Transverse colon (tissue), 4 donors: ENCODE results near the gene GPC6. TPM values are rescaled to one million over a fixed set of nuclear protein-coding genes. Genes with fewer than 3 reads are reported as not detected.

Experiments
- DNase-seq: peaks from one replicate; pipeline ENCODE4 v3.0.0-alpha.2; 2019
- H3K27ac ChIP-seq, 4 donors: fragments of 200-600 bp; sonication (generic); 2 replicates each; pipeline ENCODE4 v1.5.1; 2016 to 2018; ENCODE audit warnings: inconsistent platforms in 4 of 4
- H3K27me3 ChIP-seq: fragments of 200-600 bp; sonication (generic); 2 replicates; pipeline ENCODE4 v1.5.1; 2017; ENCODE audit warnings: inconsistent platforms
- H3K36me3 ChIP-seq, 4 donors: fragments of 200-600 bp; sonication (generic); 2 replicates each; pipeline ENCODE4 v1.5.1; 2017 to 2019; ENCODE audit warnings: inconsistent platforms in 4 of 4
- H3K4me1 ChIP-seq, 4 donors: fragments of 200-600 bp; sonication (generic); 2 replicates each; pipeline ENCODE4 v1.5.1; 2017 to 2020; ENCODE audit warnings: inconsistent platforms in 4 of 4
- H3K4me3 ChIP-seq, 4 donors: fragments of 200-600 bp; sonication (generic); 1 replicate in 1 of 4; 2 replicates in 3 of 4; pipeline versions ENCODE4 v1.5.1 to v1.6.1; 2017 to 2019; ENCODE audit warnings: inconsistent platforms in 4 of 4
- H3K9me3 ChIP-seq, 2 donors: fragments of 200-600 bp; sonication (generic); 2 replicates each; pipeline ENCODE4 v1.5.1; 2017 to 2019; ENCODE audit warnings: inconsistent platforms in 2 of 2
- CTCF ChIP-seq, 5 experiments: fragments of 200-600 bp in 3 of 5; fragments of 450-650 bp in 2 of 5; sonication (generic) in 3 of 5; IDR thresholded peaks; 1 replicate in 2 of 5; 2 replicates in 3 of 5; pipeline ENCODE4 v1.5.1; 2016 to 2017; ENCODE audit warnings: antibody characterized with exemption in 5 of 5, inconsistent platforms in 3 of 5, mild to moderate bottlenecking in 2 of 5, moderate library complexity in 1 of 5
- EP300 ChIP-seq: sonication (generic); formaldehyde crosslinking; IDR thresholded peaks from one replicate; pipeline ENCODE4 v1.6.1; 2017; ENCODE audit warnings: antibody characterized with exemption, low read depth
- POLR2A ChIP-seq: fragments of 450-650 bp; IDR thresholded peaks from one replicate; pipeline ENCODE4 v1.6.1; 2016; ENCODE audit warnings: antibody characterized with exemption, mild to moderate bottlenecking, moderate library complexity
- POLR2AphosphoS5 ChIP-seq, 3 donors: sonication (generic); formaldehyde crosslinking; IDR thresholded peaks; one replicate each; pipeline ENCODE4 v1.6.1; 2016; ENCODE audit warnings: antibody characterized with exemption in 3 of 3
- WGBS, 2 donors: methylation state at CpG; one replicate each; pipeline ENCODE4 v1.1.5; 2018; ENCODE audit warnings: low coverage in 1 of 2; 5-methylcytosine and 5-hydroxymethylcytosine counted together
- in situ Hi-C, 4 donors: fragments of 200-750 bp; cut with MboI; loops; one replicate each; pipeline versions ENCODE4 v1.15.0 to v1.15.1; 2017; ENCODE audit warnings: low sequenced_read_pairs in 3 of 4, low pct_ligation_motif_present in 1 of 4, low pct_unique_long_range_greater_than_20kb in 1 of 4
- intact Hi-C: fragments of 100-400 bp; cut with DNase I; formaldehyde crosslinking; loops from one replicate; pipeline ENCODE4 v1.15.1; 2023; ENCODE audit warnings: low total_unique reads
- total RNA-seq, 4 donors: library from RNA; depleted of rRNA; stranded (reverse); fragments of >200 nt; gene quantifications; one replicate each; pipeline ENCODE4 v1.1.0, GENCODE V29; 2016

The GPC6 gene
- total RNA-seq, 4 donors from 2014 or later: 0.75 to 5.7 (median 4.0) TPM

GRCh38 chr13:93256998-93257397, 30.4 kb downstream of the GPC6 start:
- H3K36me3 ChIP-seq: no peaks in the 10 kb centered on the region
- DNase-seq: no peak
- in situ Hi-C loops (no loop called here), intact Hi-C loops (no loop called here)
- H3K9me3 ChIP-seq: no peaks in the 10 kb centered on the region
- WGBS, 2 donors: 82 to 100% methylated on average over 1 to 2 of the region's 2 CpGs
- no peak overlapping the region for H3K4me3 ChIP-seq
- H3K4me1 ChIP-seq: peaks cover 0 to 3% (median 0%) of the 10 kb centered on the region in 4 donors
- H3K27ac ChIP-seq: no peak overlapping the region
- H3K27me3 ChIP-seq: no peaks in the 10 kb centered on the region
- no peak for TF ChIP-seq EP300
- TF ChIP-seq POLR2AphosphoS5 (IDR thresholded peaks at IDR 0.05): no peak

GRCh38 chr13:93259527-93260080, 33.0 kb downstream of the GPC6 start:
- Histone ChIP-seq H3K4me1 (no peaks in the 10 kb centered on the region), H3K27me3 (no peaks in the 10 kb centered on the region), H3K27ac (no peak overlapping the region), H3K9me3 (no peaks in the 10 kb centered on the region), H3K4me3 (no peak overlapping the region), H3K36me3 (no peaks in the 10 kb centered on the region)
- in situ Hi-C loops (no loop called here), intact Hi-C loops (no loop called here)
- DNase-seq: no peak
- TF ChIP-seq POLR2AphosphoS5 (IDR thresholded peaks at IDR 0.05) (no peak), EP300 (no peak), POLR2A (no peak), CTCF (IDR thresholded peaks at IDR 0.05) (no peak)

GRCh38 chr13:93260591-93260990, 34.0 kb downstream of the GPC6 start:
- H3K9me3 ChIP-seq: no peaks in the 10 kb centered on the region
- 79 to 93% methylated on average over 1 of the region's 1 CpG for WGBS, 2 donors
- no peak overlapping the region for H3K4me3 ChIP-seq
- H3K36me3 ChIP-seq: no peaks in the 10 kb centered on the region
- H3K27me3 ChIP-seq: no peaks in the 10 kb centered on the region
- H3K27ac ChIP-seq: no peak overlapping the region
- no peaks in the 10 kb centered on the region for H3K4me1 ChIP-seq
- no peak for DNase-seq
- no peak for TF ChIP-seq CTCF (IDR thresholded peaks at IDR 0.05)
- no peak for TF ChIP-seq POLR2AphosphoS5 (IDR thresholded peaks at IDR 0.05)
- TF ChIP-seq POLR2A: no peak
- TF ChIP-seq EP300: no peak
- in situ Hi-C loops: no loop called here
- intact Hi-C loops: no loop called here

- WGBS, 2 donors: 41 to 62% methylated on average over 2 of the region's 2 CpGs
- no peak overlapping the region for H3K27ac ChIP-seq
- H3K4me1 ChIP-seq: no peaks in the 10 kb centered on the region
- H3K36me3 ChIP-seq: no peaks in the 10 kb centered on the region
- in situ Hi-C loops: no loop called here
- H3K27me3 ChIP-seq: no peaks in the 10 kb centered on the region
- no peak overlapping the region for H3K4me3 ChIP-seq
- no peak for DNase-seq
- H3K9me3 ChIP-seq: no peaks in the 10 kb centered on the region
- TF ChIP-seq POLR2AphosphoS5 (IDR thresholded peaks at IDR 0.05) (no peak), CTCF (IDR thresholded peaks at IDR 0.05) (no peak), POLR2A (no peak), EP300 (no peak)
- intact Hi-C loops: no loop called here
Measured at GRCh38 chr13:93262729-93263345, 36.2 kb downstream of the GPC6 start.

GRCh38 chr13:93264876-93265275, 38.3 kb downstream of the GPC6 start:
- Histone ChIP-seq H3K9me3 (no peaks in the 10 kb centered on the region), H3K4me3 (no peak overlapping the region), H3K27ac (no peak overlapping the region), H3K27me3 (no peaks in the 10 kb centered on the region), H3K4me1 (no peaks in the 10 kb centered on the region), H3K36me3 (no peaks in the 10 kb centered on the region)
- intact Hi-C loops (no loop called here), in situ Hi-C loops (no loop called here)
- no peak for DNase-seq
- WGBS, 2 donors: 80 to 91% methylated on average over 2 of the region's 2 CpGs
- no peak for TF ChIP-seq POLR2AphosphoS5 (IDR thresholded peaks at IDR 0.05)
- TF ChIP-seq CTCF (IDR thresholded peaks at IDR 0.05): no peak
- no peak for TF ChIP-seq EP300
- TF ChIP-seq POLR2A: no peak
